Endodermal cell (in vitro differentiated cells): ENCODE measurements around the gene BAIAP2. TPM values are rescaled to one million over a fixed set of nuclear protein-coding genes. Genes with fewer than 3 reads are reported as not detected.

Source experiments
- DNase-seq: peaks from one replicate; pipeline ENCODE4 v3.0.0-alpha.2; 2017
- H3K27ac ChIP-seq: 2 replicates; pipeline ENCODE4 v1.5.1; 2013; ENCODE audit warnings: mild to moderate bottlenecking, low read depth, low read length, moderate library complexity
- H3K27me3 ChIP-seq: 2 replicates; pipeline ENCODE4 v1.6.1; 2013; ENCODE audit warnings: mild to moderate bottlenecking, low read length, moderate library complexity; ENCODE audit not compliant: insufficient read depth, control insufficient read depth, poor library complexity, severe bottlenecking
- H3K36me3 ChIP-seq: 2 replicates; pipeline ENCODE4 v1.7.0; 2013; ENCODE audit warnings: mild to moderate bottlenecking, low read length, moderate library complexity; ENCODE audit not compliant: control insufficient read depth, insufficient read depth
- H3K4me1 ChIP-seq: one replicate; pipeline ENCODE4 v1.7.0; 2013; ENCODE audit warnings: low read length; ENCODE audit not compliant: control insufficient read depth, insufficient read depth
- H3K4me3 ChIP-seq: 2 replicates; pipeline ENCODE4 v1.5.1; 2013; ENCODE audit warnings: mild to moderate bottlenecking, low read length, moderate library complexity
- H3K9ac ChIP-seq: 2 replicates; pipeline ENCODE4 v1.6.1; 2013; ENCODE audit warnings: mild to moderate bottlenecking, low read length, moderate library complexity; ENCODE audit not compliant: poor library complexity, severe bottlenecking; ENCODE audit errors: extremely low read depth
- H3K9me3 ChIP-seq: 2 replicates; pipeline ENCODE4 v1.6.1; 2013; ENCODE audit warnings: mild to moderate bottlenecking, low read length, moderate library complexity; ENCODE audit not compliant: control insufficient read depth
- H3K27ac Mint-ChIP-seq: 2 replicates; pipeline ENCODE4 v1.8.0; 2020; ENCODE audit warnings: mixed read lengths
- H3K27me3 Mint-ChIP-seq: 2 replicates; pipeline ENCODE4 v1.8.0; 2021; ENCODE audit warnings: mild to moderate bottlenecking, mixed read lengths; ENCODE audit not compliant: insufficient read depth
- H3K36me3 Mint-ChIP-seq: 2 replicates; pipeline ENCODE4 v1.8.0; 2020; ENCODE audit warnings: low read depth, mixed read lengths
- H3K4me1 Mint-ChIP-seq: 2 replicates; pipeline ENCODE4 v1.8.0; 2020; ENCODE audit warnings: mixed read lengths
- H3K4me3 Mint-ChIP-seq: 2 replicates; pipeline ENCODE4 v1.8.0; 2020; ENCODE audit warnings: mild to moderate bottlenecking, moderate library complexity, mixed read lengths
- H3K9me3 Mint-ChIP-seq: 2 replicates; pipeline ENCODE4 v1.8.0; 2020; ENCODE audit warnings: mild to moderate bottlenecking, mixed read lengths
- WGBS, 2 experiments: methylation state at CpG; one replicate each; pipeline versions ENCODE4 v1.1.5 to v1.1.7; 2013; ENCODE audit warnings: missing lambda C conversion rate in 2 of 2, mixed read lengths in 1 of 2; ENCODE audit not compliant: insufficient coverage in 1 of 2, insufficient read length in 1 of 2; 5-methylcytosine and 5-hydroxymethylcytosine counted together
- total RNA-seq, 2 donors: library from RNA; stranded (reverse); fragmentation: NEBNext Ultra II Directional in 1 of 2; extraction: Animal tissue kit (Norgen Biotek cat#: 25700) in 1 of 2; gene quantifications; 2 replicates in 1 of 2; 3 replicates in 1 of 2; pipeline ENCODE4 v1.2.1, GENCODE V29; 2021
- TF ChIP-seq, protein P1 (sequence below): fragments of 200-600 bp; sonication (generic); conservative IDR thresholded peaks from 2 replicates; pipeline ENCODE4 v1.5.0; 2021; ENCODE audit warnings: antibody characterized with exemption, mild to moderate bottlenecking

Gene BAIAP2
- total RNA-seq, 2 donors from 2014 or later = 24.9 to 32.7 TPM

DNA sequence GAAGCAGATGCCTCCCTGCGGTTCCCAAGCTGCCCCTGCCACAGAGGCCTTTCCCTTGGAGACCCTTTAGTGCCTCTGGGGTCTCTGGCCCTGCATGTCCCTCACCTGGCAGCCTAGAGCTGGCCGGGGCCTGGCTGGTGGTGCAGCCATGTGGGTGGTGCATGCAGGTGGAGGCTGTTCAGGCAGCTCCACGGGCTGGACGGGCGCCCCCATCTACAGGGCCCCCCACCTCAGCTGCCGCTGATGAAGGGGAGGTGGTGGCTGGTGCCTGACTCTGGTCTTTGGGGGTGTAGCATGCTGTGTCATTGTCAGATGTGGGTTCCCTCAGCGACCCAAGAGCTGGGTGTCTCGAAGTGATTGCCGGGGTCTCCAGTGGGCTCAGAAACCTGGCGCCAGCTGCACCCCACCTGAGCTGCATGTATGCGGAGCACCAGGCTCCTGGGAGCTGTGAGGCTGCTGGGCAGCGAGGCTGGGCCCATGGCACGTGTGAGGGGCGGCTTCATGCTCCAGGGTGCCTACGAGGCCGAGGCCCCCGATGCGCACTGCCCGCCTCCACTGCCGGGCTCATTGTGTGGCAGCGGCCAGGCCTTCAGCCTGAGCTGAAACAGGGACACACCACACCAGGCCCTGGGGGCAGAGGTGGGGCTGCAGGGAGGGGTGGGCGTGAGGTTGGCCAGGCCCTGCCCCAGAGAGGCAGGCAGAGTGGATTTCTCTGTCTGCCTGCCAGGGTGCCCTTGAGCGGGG is 57.0 kb downstream of the BAIAP2 start:
- no peak for DNase-seq
- Mint-ChIP-seq H3K9me3 (no peaks in the 10 kb centered on the region), H3K4me3 (no peak overlapping the region), H3K27ac (peak overlapping the region; percentile 72), H3K4me1 (peaks cover 12% of the 10 kb centered on the region), H3K36me3 (no peaks in the 10 kb centered on the region), H3K27me3 (no peaks in the 10 kb centered on the region)
- H3K4me3 ChIP-seq = no peak overlapping the region
- WGBS, 2 experiments = 95% methylated on average over 7 to 23 of the region's 23 CpGs
- H3K27me3 ChIP-seq = no peaks in the 10 kb centered on the region
- H3K9ac ChIP-seq = no peak overlapping the region
- no peak overlapping the region for H3K27ac ChIP-seq
- H3K36me3 ChIP-seq = no peaks in the 10 kb centered on the region
- peaks cover 7% of the 10 kb centered on the region for H3K4me1 ChIP-seq
- no peaks in the 10 kb centered on the region for H3K9me3 ChIP-seq
- TF ChIP-seq, protein P1, sequence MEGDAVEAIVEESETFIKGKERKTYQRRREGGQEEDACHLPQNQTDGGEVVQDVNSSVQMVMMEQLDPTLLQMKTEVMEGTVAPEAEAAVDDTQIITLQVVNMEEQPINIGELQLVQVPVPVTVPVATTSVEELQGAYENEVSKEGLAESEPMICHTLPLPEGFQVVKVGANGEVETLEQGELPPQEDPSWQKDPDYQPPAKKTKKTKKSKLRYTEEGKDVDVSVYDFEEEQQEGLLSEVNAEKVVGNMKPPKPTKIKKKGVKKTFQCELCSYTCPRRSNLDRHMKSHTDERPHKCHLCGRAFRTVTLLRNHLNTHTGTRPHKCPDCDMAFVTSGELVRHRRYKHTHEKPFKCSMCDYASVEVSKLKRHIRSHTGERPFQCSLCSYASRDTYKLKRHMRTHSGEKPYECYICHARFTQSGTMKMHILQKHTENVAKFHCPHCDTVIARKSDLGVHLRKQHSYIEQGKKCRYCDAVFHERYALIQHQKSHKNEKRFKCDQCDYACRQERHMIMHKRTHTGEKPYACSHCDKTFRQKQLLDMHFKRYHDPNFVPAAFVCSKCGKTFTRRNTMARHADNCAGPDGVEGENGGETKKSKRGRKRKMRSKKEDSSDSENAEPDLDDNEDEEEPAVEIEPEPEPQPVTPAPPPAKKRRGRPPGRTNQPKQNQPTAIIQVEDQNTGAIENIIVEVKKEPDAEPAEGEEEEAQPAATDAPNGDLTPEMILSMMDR = no peak

DNA sequence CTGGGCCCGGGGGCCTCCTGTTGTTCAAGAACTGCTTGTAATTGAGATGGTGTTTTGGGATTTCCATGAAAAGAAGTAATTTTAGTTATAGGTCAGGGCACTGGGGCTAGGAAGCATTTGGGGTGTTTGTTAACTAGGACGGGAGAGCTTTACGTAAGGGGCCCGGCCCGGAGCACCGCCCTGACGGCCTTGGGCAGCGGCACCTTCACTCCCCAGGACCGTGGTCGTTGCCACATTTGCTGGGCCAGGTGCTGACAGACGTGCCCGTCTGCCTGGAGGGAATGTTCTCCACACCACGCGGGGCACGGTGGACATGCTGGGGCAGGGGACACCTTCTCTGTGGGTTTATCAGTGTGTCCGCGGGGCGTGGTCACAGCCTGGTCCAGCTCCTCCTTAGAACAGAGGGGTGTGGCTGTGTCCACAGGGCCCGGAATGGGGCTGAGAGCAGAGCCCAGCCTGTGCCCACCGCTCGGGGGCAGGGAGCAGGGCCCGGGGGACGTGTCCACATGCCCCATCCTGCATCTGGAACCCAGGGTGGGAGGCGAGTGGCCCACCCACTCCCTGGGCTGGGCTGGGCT is 57.7 kb downstream of the BAIAP2 start:
- H3K9ac ChIP-seq = no peak overlapping the region
- H3K4me1 ChIP-seq = peaks cover 9% of the 10 kb centered on the region
- no peak for DNase-seq
- Mint-ChIP-seq H3K36me3 (no peaks in the 10 kb centered on the region), H3K27ac (peak overlapping the region; percentile 72), H3K4me3 (no peak overlapping the region), H3K4me1 (peaks cover 15% of the 10 kb centered on the region), H3K9me3 (no peaks in the 10 kb centered on the region), H3K27me3 (no peaks in the 10 kb centered on the region)
- H3K27ac ChIP-seq = no peak overlapping the region
- no peaks in the 10 kb centered on the region for H3K36me3 ChIP-seq
- H3K4me3 ChIP-seq = no peak overlapping the region
- H3K9me3 ChIP-seq = no peaks in the 10 kb centered on the region
- TF ChIP-seq, protein P1 = no peak
- 94% methylated on average over 9 to 24 of the region's 24 CpGs for WGBS, 2 experiments
- H3K27me3 ChIP-seq = no peaks in the 10 kb centered on the region

DNA sequence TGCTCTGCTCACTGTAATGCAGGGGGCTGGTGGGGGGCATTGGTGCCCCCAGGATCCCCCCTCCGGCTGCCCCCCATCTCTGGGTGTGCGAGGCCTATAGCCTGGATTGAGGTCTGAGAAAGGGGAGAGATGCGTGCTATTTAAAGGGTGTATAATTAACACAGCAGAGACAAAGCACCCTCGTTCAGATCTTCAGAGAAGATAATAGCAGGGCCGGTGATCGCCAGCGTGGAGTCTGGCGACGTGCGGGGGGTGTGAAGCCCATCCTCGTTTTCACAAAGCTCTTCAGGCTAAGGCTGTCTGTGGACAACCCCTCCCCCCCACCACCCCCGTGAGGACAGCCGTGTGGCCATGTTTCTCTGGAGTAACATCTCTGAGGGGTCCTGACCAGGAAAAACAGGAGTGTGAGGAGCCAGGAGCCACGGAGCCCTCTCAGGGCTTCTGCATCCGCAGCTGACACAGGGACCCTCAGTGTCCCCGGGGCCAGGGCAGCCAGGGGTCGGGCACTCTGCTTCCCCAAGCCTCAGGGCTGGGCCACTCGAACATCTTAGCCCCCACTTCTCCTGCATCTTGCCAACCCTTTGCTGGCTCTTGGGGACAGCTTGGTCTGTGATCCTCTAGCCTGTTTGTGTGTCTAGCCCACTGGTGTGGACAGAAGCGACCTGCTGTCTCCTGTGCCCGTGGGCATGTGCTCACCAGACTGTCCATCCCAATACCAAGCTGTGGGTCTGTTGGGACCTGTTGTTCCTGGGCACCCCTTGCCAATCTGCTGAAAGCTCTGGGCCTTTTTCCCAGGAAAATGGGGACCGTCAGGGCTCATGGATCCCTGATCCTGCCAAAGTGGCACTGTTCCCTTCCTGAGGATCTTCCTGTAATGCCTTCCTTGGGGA is 58.9 kb downstream of the BAIAP2 start:
- H3K27ac Mint-ChIP-seq = peak overlapping the region; percentile 92

More for the DNA sequence above, 58.9 kb downstream of the BAIAP2 start:
- Mint-ChIP-seq H3K4me3 (no peak overlapping the region), H3K36me3 (no peaks in the 10 kb centered on the region), H3K9me3 (no peaks in the 10 kb centered on the region), H3K27me3 (no peaks in the 10 kb centered on the region), H3K4me1 (peaks cover 15% of the 10 kb centered on the region)
- DNase-seq = no peak
- peaks cover 10% of the 10 kb centered on the region for H3K4me1 ChIP-seq
- TF ChIP-seq, protein P1 = no peak
- H3K27ac ChIP-seq = peak overlapping the region; percentile 99
- no peak overlapping the region for H3K9ac ChIP-seq
- no peaks in the 10 kb centered on the region for H3K36me3 ChIP-seq
- no peaks in the 10 kb centered on the region for H3K27me3 ChIP-seq
- no peaks in the 10 kb centered on the region for H3K9me3 ChIP-seq
- no peak overlapping the region for H3K4me3 ChIP-seq
- WGBS, 2 experiments = 73 to 82% methylated on average over 13 to 21 of the region's 21 CpGs
